H4 (cell line): Measurements from ENCODE around the gene SPRYD4. TPM values are rescaled to one million over a fixed set of nuclear protein-coding genes. Genes with fewer than 3 reads are reported as not detected.
A peak's percentile ranks its signal among the peaks of the same experiment; 100 is the strongest.
"Not testable (repeated sequence)": the region's sequence is repeated elsewhere in the genome, so short reads cannot be mapped to it uniquely, and the experiment has no call there.

Experiments used
- DNase-seq: peaks from one replicate; pipeline ENCODE4 v3.0.0-alpha.2; 2015; ENCODE audit warnings: low spot score
- total RNA-seq: library from RNA; depleted of rRNA; stranded (reverse); fragments of >200 nt; shearing (Covaris generic); gene quantifications from 2 replicates; pipeline ENCODE4 v1.2.3, GENCODE V29; 2014; rRNA removed

The SPRYD4 gene
- total RNA-seq, result 1.6 and 1.8 TPM in 2 replicates

DNA sequence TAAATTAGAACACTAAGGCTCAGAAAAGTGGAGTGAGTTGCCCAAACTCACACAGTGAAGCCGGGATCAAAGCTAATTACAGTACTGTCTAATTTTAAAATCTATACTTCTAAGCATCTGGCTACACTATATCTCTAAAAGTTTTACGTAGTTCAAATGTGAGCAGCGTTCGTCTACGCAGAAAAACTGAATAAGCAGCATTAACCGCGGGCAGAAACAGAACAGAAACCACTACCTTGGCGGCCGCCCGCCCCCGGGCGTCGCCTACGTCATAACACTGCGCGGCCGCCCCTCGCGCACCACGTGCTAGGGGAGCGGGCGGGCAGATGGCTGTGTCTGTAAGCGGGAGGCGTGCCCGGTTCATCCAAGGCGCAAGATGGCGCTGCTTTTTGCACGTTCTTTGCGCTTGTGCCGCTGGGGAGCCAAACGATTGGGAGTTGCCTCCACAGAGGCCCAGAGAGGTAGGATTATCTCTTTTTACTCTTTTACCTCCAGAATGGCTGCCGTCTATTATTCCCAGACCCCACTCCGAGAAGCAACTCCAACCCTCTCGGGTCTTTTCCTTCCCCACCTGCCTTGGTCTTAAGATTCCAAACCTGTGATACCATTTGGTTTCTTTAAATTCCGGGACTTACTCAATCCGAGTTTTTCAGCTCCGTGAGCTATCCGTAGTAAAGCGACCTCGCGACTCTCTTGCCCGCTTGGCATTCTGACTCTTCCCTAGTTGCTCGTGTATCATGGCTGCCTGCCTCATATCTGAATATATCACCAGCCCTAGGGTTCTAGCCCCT, at the start of gene SPRYD4:
Gene SPRYD4 (plus strand): TSS at position 363 of the 791 bp plus-strand sequence. CDS start 14 bp downstream, at position 377.
- peak; percentile 90 for DNase-seq

DNA sequence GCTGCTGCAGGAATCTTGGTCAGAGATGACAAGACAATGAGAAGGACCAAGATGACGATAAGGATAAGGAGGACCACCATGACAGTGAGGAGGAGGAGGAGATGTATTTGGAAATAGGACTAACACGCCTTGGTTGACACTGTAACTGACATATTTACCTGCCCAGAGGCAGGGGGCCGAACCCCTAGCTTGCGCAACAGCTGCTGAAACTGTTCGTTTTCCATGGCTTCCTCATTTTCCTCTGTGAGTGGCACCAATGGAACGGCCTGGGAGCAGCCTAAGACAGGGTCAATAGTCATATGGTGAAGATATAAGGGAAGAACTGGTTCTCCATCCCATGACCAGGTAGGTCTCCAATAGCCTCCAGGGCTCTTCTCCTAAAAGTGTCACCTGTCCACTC, 48.0 kb upstream of the SPRYD4 start:
- DNase-seq, result no peak

DNA sequence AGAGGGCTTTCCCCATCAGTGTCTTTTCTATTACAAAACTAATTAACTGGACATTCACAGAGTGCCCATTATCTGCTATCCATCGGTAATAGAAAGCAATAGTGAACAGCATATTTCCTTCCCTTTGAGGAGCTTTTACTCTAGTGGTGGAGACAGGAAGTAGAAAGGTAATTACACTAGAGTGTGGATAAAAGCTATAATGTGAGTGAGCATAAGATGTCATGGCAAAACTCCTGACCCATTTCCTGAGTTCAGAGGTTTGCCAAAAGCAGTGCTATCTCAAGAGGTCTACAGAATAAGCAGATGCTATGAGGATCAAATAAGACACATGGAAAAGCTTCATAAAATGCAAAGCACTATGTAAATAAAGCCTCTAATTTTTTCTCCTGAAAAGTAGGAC, 43.2 kb upstream of the SPRYD4 start:
- no peak for DNase-seq

DNA sequence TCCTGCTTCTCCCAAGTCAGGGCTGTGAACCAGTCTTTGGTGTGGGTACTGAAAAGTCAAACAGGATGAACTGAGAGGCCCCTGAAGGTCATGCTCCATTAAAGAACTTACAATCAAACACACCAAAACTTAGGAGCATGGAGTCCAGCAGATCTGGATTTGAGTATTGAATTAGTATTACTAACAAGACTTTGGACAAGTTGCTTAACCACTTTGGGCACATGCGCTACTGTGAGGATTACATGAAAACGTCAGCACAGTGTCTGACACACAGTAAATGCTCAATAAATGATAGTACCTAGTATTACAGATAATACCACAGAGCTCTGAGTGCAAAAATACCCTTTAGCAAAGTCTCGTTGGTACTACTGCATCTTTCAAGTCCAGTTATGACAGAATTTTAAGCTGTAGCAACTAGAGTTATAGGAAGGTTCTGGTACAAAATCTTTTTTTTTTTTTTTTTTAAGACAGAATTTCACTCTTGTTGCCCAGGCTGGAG, 42.4 kb upstream of the SPRYD4 start:
- DNase-seq, result no peak

DNA sequence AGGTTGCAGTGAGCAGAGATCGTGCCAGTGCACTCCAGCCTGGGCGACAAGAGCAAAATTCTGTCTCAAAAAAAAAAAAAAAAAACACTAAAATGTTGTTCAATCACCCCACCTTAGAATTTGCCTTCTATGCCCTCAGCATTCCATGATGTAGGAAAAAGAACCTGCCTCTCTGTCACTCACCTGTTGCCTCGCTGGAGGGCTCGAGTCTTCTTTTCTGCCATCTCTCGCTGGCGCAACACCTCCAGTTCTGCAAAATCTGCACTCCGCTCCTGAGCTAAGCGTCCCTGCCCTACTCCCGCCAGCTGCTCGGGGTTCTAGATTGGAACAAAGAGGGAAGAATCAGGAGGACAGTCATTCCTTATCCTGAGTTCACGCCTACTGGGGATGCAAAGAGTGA, 37.1 kb upstream of the SPRYD4 start:
- no peak for DNase-seq

DNA sequence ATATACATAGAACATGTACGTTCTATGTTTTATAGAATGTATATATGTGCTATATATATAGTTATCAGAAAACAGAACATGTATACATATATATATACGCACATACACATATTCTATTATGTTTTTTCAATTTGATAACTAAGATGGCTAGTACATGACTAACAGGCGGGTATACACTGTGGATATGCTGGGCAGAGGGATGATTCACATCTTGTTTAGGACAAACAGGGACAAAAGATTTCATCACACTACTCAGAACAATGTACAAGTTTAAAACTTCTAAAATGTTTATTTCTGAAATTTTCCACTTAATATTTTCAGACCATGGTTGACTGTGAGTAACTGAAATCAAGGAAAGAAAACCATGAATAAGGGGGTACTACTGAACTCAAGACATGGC, 36.5 kb upstream of the SPRYD4 start:
- DNase-seq, result no peak

DNA sequence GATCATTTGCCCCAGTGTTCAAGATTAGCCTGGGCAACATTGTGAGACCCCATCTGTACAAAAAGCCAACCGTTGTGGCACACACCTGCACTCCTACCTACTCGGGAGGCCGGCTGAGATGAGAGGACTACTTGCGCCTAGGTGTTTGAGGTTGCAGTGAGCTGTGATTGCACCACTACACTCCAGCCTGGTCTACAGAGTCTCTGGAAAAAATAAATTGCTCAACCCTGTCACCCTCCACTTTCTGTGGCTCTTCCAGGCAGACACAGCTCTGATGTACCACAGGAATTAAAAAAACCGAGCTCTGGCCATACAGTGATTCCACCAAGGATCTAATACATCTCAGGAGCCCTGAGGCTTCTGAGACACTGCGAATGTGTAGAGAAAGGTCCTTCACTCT, 33.5 kb upstream of the SPRYD4 start:
- DNase-seq, result no peak

DNA sequence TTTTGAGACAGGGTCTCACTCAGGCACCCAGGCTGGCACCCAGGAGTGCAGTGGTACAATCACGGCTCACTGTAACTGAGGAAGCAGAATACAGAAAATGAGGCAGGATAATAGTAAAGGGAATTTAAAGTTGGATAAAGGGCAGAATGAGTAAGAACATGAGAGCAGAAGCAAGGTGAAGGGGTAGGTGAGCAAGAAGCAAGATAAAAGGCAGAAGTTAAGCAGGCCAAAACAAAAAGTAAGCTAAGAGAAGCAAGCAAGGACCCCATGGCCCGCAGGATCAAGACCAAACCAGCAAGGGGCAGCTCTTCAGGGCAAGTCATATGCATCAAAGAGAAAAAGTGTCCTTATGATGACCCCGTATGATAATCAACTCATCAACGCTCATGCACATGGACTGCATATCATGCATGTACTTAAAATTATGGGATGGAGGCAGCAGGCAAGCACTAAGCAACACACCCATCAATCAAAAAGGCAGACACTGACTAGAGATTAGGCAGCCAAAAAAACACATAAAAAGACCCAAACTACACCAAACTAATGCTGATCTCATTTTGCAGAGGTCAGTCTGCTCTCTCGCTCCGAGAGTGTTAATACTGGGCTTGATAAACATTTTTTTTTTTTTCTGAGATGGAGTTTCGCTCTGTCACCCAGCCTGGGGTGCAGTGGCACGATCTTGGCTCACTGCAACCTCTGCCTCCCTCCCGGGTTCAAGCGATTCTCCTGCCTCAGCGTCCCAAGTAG, 30.8 kb upstream of the SPRYD4 start:
- no peak for DNase-seq

DNA sequence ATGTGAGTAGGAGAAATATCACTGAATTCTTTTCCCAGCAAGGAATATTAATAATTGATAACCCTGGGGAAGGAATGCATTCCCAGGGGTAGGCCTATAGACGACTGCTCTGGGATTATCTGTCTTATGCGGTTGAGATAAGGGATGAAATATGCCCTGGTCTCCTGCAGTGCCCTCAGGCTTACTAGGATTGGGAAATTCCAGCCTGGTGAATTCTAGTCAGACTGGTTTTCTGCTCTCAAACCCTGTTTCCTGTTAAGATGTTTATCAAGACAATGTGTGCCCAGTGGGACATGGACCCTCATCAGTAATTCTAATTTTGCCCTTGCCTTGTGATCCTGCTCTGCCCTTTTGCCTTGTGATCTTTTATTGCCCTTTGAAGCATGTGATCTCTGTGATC, 25.2 kb upstream of the SPRYD4 start:
- not testable (repeated sequence) for DNase-seq

DNA sequence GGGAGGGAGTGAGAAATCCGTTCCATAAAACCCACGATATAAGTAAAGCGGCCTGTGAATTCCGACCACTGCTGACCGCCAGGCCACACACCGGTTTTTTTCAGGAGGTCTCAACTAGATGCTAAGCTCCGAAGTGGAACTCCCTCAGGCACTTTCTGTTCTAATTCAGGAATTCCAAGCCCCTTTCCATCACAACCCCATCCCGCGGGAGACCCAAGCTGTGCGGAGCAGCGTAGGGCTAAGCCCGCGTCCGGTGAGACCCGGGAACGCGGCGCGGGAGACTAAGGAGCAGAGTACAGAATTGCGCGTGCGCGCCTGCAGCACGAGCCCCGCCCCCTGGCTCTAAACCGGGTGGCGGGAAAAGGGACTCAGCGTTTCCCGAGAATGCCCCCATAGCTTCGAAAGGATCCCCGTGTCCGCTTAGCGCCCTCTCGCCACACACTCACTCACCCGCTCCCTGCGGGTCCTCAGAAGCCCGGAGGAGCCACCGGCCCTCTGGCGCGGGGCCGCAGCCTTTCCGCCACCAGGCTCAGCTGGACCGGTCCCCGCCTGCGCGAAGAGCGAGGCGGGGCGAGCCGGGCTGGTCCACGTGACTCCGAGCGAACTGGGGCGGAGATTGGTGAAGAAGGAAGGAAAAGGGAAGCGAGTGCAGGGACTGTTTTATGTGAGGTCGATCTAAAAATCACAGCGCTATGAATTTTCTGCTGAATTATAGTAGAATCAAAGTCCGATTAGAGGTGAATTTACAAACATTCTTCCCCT, 19.3 kb upstream of the SPRYD4 start, which contains the start of gene TIMELESS:
Gene TIMELESS (minus strand): TSS at position 567 of the 762 bp plus-strand sequence. CDS start 15,256 bp downstream, outside the sequence.
- peak; percentile 85 for DNase-seq

DNA sequence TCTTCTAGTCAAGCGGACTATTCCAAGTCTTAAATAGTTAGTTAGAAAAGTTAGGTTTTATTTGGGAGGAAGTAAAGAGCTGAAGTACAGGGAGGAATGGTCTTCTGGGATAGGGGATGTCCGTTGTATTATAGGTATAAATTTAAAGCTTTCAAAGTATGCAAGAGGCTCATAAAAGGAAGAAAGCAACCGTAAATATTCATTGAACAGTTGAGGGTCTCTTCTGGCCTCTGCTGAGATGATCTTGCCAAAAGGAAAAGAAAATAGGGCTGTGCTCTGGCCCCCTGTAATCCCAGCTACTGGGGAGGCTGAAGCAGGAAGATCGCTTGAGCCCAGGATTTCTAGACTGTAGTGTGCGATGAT, 18.8 kb upstream of the SPRYD4 start:
- DNase-seq, result no peak

DNA sequence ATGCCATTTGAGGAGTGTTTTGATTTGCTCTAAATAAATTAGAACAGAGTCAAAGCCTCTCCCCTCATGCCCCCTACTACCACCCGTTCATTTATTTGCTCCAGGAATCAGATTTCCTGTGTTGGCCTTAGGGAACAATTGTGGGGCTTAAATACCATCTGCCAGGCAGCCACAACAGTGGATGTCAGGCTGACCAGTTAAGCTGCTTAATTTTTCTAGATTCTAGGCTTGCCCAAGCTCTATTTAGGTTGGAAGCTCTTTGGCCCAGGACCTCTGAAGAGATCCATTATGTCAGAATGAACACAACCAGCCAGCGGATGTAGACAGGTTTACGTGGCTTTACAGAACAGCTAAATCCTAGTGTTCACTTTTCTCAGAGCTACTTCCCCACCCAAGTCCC, 18.1 kb upstream of the SPRYD4 start:
- DNase-seq, result no peak

DNA sequence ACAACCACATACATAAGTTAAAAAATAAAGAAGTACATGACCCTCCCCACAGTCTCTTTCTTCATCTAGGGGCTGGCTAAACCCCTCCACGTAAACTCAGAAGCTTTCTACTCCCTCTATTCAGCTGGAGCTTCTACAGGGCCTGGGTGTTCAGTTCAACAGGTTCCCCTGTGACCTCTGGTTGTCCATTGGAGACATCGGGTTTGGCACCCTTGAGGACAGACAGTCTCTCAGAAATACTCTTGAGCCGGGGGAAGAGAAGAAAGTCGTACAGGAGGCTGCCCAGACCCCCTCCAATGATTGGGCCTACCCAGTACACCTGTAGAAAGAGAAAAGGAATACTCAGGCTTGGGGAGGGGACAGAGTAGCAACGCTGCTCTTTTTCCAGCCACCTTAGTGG, 17.2 kb upstream of the SPRYD4 start:
- DNase-seq, result no peak

DNA sequence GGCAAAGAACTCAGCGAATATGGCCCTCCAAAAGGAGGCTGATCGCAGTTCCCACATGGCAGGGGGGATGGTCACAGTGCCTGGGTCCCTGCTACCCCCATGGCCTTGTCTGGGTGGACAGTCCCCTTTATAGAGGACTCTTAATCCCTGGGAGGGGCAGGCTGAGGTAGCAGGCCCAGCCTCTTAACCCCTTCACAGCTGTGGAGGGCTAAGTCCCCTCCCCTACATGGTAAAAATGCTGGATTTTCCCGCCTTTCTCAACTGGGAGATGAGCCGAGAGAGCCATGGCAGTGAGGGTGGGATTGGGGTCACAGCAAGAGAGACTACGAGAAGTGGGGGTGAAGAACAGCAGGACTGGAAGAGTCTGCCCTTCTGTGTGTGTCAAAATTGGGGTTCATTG, 13.8 kb upstream of the SPRYD4 start, which contains the start of gene MIP:
Gene MIP (minus strand): TSS at position 101 of the 400 bp plus-strand sequence. CDS start 44 bp downstream, at position 57.
- no peak for DNase-seq

DNA sequence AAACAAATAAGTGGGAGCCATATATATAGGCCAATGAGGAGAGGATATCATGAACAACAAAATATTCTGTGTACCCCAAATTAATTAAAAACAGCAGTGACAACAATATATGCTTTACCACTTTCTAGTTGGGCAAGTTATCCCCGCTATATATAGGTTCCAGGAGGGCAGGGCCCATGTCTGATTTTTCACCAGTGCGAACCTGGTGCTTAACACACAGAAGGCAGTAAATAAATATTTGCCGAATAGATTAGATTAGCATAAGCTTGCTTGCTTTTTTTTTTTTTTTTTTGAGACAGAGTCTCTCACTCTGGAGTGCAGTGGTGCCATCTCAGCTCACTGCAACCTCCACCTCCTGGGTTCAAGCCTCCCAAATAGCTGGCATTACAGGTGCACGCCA, 10.6 kb upstream of the SPRYD4 start:
- no peak for DNase-seq

DNA sequence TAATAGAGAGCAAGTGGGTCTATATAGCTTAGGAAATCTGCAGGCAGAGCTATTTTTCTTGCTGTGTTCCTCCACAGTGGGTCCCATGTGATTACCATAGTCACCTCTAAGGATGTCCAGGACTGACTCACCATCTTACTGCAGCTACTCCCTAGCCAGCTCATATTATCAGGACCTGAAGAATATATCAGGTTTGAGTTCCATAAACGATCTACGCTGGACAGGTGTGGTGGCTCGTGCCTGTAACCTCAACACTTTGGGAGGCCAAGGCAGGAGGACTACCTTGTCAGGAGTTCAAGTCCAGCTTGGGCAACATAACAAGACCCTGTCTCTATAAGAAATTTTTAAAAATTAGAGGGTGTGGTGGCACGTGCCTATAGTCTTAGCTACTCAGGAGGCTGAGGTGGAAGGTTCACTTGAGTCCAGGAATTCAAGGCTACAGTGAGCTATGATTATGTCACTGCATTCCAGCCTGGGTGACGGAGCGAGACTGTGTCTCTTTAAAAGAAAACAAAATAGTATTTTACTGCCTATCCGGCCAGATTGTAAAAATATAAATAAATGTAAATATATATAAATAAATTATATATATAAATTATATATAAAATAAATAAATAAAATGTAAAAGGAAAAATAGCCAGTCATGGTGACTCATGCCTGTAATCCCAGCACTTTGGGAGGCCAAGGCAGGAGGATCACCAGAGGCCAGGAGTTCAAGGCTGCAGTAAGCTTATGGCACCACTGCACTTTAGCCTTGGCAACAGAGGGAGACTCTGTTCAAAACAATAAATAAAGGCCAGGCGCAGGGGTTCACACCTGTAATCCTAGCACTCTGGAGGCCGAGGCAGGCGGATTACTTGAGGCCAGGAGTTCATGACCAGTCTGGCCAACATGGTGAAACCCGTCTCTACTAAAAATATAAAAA, 6.9 kb upstream of the SPRYD4 start:
- no peak for DNase-seq

DNA sequence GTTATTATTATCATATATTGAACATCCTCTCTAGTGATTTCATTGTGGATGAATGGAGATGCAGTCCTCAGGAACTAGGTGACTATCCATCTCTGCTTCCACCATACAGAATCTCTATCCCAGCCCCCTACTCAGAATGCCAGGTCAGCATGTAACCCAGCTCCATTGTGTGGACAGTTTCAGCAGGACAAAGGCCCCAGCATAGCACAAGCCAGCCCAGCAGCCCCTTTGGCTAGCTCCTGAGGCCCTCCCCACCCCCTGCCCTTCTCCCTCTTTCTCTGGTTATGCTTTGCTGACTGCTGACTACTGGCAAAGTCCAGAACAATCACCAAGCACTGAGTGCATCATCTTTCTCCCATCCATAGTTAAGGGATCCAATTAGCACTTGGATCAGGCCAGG, 5.8 kb upstream of the SPRYD4 start:
- DNase-seq, result no peak

DNA sequence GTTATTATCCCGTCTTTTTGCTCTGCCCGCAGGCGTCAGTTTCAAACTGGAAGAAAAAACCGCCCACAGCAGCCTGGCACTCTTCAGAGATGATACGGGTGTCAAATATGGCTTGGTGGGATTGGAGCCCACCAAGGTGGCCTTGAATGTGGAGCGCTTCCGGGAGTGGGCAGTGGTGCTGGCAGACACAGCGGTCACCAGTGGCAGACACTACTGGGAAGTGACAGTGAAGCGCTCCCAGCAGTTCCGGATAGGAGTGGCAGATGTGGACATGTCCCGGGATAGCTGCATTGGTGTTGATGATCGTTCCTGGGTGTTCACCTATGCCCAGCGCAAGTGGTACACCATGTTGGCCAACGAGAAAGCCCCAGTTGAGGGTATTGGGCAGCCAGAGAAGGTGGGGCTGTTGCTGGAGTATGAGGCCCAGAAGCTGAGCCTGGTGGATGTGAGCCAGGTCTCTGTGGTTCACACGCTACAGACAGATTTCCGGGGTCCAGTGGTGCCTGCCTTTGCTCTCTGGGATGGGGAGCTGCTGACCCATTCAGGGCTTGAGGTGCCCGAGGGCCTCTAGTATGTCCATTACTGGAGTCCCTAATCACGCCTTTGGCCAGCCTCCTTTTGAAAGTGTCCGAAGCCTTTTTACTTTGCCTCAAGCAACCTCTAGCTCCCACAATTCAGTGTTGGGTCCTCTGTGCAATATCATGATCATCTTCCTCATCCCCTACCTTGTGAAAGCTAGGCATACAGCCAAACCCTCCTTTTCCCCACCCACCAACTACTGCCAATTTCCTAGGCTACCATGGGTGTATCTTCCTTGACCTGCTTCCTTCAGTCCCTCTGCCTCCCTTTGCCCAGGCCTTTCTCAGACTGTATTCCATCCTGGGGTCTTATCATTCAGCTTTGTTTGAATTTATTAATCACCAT, 891 bp downstream of the SPRYD4 start:
- DNase-seq, result no peak

DNA sequence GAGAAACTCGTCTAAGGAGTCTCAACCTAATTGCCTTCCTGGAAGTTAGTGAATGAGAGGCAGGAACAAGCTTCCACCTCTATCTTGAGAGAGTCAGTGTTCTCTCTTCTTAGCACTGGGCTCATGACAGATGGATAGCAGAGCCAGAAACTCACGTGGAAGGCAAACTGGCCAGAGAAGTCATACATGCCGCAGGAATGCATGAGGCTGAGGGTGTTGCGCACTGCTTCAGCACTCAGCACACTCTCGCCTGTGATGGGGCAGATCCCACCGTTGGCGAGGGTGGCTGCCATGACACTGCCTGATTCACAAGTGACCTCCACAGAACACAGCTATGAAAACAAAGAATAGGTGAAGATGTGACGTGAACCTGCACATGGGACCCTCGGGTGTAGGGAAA, 6.0 kb downstream of the SPRYD4 start:
- no peak for DNase-seq

DNA sequence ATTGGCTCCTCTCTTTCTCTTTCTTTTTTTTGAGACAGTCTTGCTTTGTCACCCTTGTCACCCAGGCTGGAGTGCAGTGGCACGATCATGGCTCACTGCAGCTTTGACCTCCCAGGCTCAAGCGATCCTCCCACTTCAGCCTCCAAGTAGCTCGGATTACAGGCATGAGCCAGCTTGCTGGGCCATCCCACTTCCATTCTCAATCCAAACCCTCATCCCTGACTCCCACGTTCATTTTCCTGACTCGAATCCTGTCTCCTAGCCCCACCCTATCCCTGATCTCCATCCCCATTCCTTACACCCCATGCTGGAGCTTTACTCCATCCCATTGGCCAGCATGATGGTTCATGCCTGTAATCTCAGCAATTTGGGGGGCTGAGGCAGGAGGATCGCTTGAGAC, 7.8 kb downstream of the SPRYD4 start:
- DNase-seq, result no peak
